GM12872 (cell line): ENCODE measurements around the gene AOC3.

Experiments
- TF ChIP-seq, protein P1 (sequence below): IDR thresholded peaks from 3 replicates; pipeline ENCODE4 v1.5.1; 2011; ENCODE audit warnings: low read depth, mild to moderate bottlenecking, low read length, moderate library complexity; ENCODE audit not compliant: insufficient read depth

Gene AOC3

DNA sequence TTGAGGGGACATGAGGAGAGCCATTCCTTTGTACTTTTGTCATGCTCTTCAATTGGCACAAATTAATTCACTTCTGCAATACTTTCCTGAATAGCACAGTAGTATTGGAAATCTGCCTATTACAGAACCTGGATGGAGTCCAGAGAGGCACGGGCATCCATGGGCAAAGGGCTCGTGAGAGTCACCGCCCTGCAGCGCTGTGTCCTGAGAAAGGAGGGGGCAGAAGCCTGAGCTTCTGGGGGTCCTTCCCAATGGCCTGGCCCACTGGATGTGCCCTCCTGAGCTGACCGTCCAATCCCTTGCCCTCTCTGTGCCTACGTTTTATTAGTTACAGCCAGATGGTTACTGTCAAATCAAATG is 53.1 kb downstream of the AOC3 start:
- TF ChIP-seq, protein P1, sequence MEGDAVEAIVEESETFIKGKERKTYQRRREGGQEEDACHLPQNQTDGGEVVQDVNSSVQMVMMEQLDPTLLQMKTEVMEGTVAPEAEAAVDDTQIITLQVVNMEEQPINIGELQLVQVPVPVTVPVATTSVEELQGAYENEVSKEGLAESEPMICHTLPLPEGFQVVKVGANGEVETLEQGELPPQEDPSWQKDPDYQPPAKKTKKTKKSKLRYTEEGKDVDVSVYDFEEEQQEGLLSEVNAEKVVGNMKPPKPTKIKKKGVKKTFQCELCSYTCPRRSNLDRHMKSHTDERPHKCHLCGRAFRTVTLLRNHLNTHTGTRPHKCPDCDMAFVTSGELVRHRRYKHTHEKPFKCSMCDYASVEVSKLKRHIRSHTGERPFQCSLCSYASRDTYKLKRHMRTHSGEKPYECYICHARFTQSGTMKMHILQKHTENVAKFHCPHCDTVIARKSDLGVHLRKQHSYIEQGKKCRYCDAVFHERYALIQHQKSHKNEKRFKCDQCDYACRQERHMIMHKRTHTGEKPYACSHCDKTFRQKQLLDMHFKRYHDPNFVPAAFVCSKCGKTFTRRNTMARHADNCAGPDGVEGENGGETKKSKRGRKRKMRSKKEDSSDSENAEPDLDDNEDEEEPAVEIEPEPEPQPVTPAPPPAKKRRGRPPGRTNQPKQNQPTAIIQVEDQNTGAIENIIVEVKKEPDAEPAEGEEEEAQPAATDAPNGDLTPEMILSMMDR, result no peak

DNA sequence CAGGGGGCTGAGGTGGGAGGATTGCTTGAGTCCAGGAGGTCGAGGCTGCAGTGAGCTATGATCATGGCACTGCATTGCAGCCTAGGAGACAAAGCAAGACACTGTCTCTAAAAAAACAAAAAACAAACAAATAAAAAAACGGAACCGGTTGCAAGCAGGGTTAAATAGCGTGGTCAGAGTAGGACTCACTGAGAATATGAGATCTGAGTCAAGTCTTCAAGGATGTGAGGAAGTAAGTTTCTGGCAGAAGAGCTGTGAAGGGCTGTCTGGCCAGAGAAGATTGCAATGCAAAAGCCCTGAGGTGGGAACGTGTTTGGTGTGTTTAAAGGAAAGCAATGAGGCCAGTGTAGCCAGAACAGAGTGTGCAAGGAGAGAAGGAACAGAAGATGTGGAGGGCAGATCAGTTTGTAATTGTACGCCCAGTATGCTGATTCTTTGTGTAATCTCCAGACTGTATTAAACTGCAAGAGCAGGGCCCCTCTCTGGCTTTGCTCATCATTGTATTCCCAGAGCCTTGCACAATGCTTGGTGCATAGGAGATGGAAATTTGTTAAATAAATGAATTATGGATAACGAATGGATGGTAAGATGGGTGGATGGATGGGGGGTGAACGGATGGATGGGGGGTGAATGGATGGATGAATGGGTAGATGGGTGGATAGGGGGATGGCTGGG is 55.9 kb downstream of the AOC3 start:
- TF ChIP-seq, protein P1, result no peak
